Esophagus (tissue), 2 donors: Measurements from ENCODE around the gene TMEM115. TPM values are rescaled to one million over a fixed set of nuclear protein-coding genes. Genes with fewer than 3 reads are reported as not detected.

Experiments used
- H3K27ac ChIP-seq, 2 donors: one replicate each; pipeline ENCODE4 v1.5.1; 2013; ENCODE audit warnings: low read depth in 2 of 2, mild to moderate bottlenecking in 2 of 2, inconsistent platforms in 1 of 2, low read length in 1 of 2, moderate library complexity in 1 of 2
- H3K27me3 ChIP-seq, 2 donors: one replicate each; pipeline ENCODE4 v1.6.1; 2013; ENCODE audit warnings: low read length in 2 of 2, control low read depth in 1 of 2, mild to moderate bottlenecking in 1 of 2; ENCODE audit not compliant: insufficient read depth in 2 of 2, control insufficient read depth in 1 of 2
- H3K36me3 ChIP-seq, 2 donors: one replicate each; pipeline ENCODE4 v1.6.1; 2013; ENCODE audit warnings: low read length in 1 of 2; ENCODE audit not compliant: control insufficient read depth in 2 of 2, insufficient read depth in 2 of 2
- H3K4me1 ChIP-seq, 2 donors: one replicate each; pipeline ENCODE4 v1.6.1; 2013; ENCODE audit warnings: low read length in 1 of 2; ENCODE audit not compliant: control insufficient read depth in 2 of 2, insufficient read depth in 2 of 2
- H3K4me3 ChIP-seq, 2 donors: one replicate each; pipeline ENCODE4 v1.5.1; 2013; ENCODE audit warnings: low read length in 2 of 2, mild to moderate bottlenecking in 2 of 2, low read depth in 1 of 2, moderate library complexity in 1 of 2
- H3K9me3 ChIP-seq, 2 donors: one replicate each; pipeline ENCODE4 v1.6.1; 2013; ENCODE audit warnings: mild to moderate bottlenecking in 2 of 2, low read depth in 1 of 2, low read length in 1 of 2, moderate library complexity in 1 of 2; ENCODE audit not compliant: control insufficient read depth in 2 of 2, insufficient read depth in 1 of 2
- WGBS, 2 donors: extraction: QIAGEN DNeasy Blood & Tissue Kit; methylation state at CpG; one replicate each; pipeline ENCODE4 v1.1.7; 2013; 5-methylcytosine and 5-hydroxymethylcytosine counted together
- polyA plus RNA-seq, 2 donors: library from polyadenylated mRNA; stranded (reverse); fragments of 200-250 nt; gene quantifications; one replicate each; pipeline ENCODE4 v1.2.3, GENCODE V29; 2013
- donor health status: healthy with polysubstance abuse.
- donor health status: Bipolar disorder and iron deficiency.

The TMEM115 gene
- polyA plus RNA-seq, 2 donors = 16.2 to 23.0 TPM

GRCh38 chr3:50338965-50339364 is 20.4 kb downstream of the TMEM115 start:
- H3K4me1 ChIP-seq = peaks cover 12 to 22% of the 10 kb centered on the region in 2 donors
- no peaks in the 10 kb centered on the region for H3K27me3 ChIP-seq
- H3K36me3 ChIP-seq = no peaks in the 10 kb centered on the region
- WGBS, 2 donors = 62 to 68% methylated on average over 5 of the region's 5 CpGs
- H3K9me3 ChIP-seq = no peaks in the 10 kb centered on the region
- H3K4me3 ChIP-seq = peak overlapping the region in 1 of 2 donors; percentile 13
- H3K27ac ChIP-seq = peak overlapping the region; percentile 30 to 98

- WGBS, 2 donors = 0 to 1% methylated on average over 68 to 79 of the region's 79 CpGs
- H3K4me3 ChIP-seq = peak overlapping the region; percentile 55 to 76
- no peaks in the 10 kb centered on the region for H3K27me3 ChIP-seq
- H3K36me3 ChIP-seq = peaks cover 0 to under 1% of the 10 kb centered on the region in 2 donors
- peaks cover 12 to 19% of the 10 kb centered on the region in 2 donors for H3K4me1 ChIP-seq
- peak overlapping the region; percentile 98 to 99 for H3K27ac ChIP-seq
- H3K9me3 ChIP-seq = no peaks in the 10 kb centered on the region
Observed at GRCh38 chr3:50337175-50337861, 22.0 kb downstream of the TMEM115 start.

GRCh38 chr3:50336452-50337174 is 22.7 kb downstream of the TMEM115 start:
- H3K4me1 ChIP-seq = peaks cover 10 to 18% of the 10 kb centered on the region in 2 donors

GRCh38 chr3:50334339-50335075 is 24.8 kb downstream of the TMEM115 start:
- no peaks in the 10 kb centered on the region for H3K27me3 ChIP-seq
- H3K4me3 ChIP-seq = no peak overlapping the region
- peak overlapping the region; percentile 54 to 60 for H3K27ac ChIP-seq
- peaks cover 16 to 21% of the 10 kb centered on the region in 2 donors for H3K36me3 ChIP-seq
- peaks cover 0 to 2% of the 10 kb centered on the region in 2 donors for H3K9me3 ChIP-seq
- WGBS, 2 donors = 44 to 52% methylated on average over 5 of the region's 5 CpGs
- peaks cover 4 to 6% of the 10 kb centered on the region in 2 donors for H3K4me1 ChIP-seq

More at GRCh38 chr3:50336452-50337174, 22.7 kb downstream of the TMEM115 start:
- H3K4me3 ChIP-seq = peak overlapping the region; percentile 55 to 76
- H3K36me3 ChIP-seq = peaks cover 1 to 6% of the 10 kb centered on the region in 2 donors
- no peaks in the 10 kb centered on the region for H3K9me3 ChIP-seq
- 0 to 1% methylated on average over 23 to 31 of the region's 31 CpGs for WGBS, 2 donors
- peak overlapping the region; percentile 98 to 99 for H3K27ac ChIP-seq
- no peaks in the 10 kb centered on the region for H3K27me3 ChIP-seq

- H3K27me3 ChIP-seq = no peaks in the 10 kb centered on the region
- 59 to 65% methylated on average over 12 of the region's 12 CpGs for WGBS, 2 donors
- H3K4me1 ChIP-seq = peaks cover 4 to 6% of the 10 kb centered on the region in 2 donors
- H3K27ac ChIP-seq = peak overlapping the region; percentile 54 to 60
- peaks cover 0 to 2% of the 10 kb centered on the region in 2 donors for H3K9me3 ChIP-seq
- no peak overlapping the region for H3K4me3 ChIP-seq
- peaks cover 16 to 21% of the 10 kb centered on the region in 2 donors for H3K36me3 ChIP-seq
Observed at GRCh38 chr3:50333744-50334328, 25.5 kb downstream of the TMEM115 start.

GRCh38 chr3:50331364-50331907 is 27.9 kb downstream of the TMEM115 start:
- Histone ChIP-seq H3K4me1 (peaks cover 0 to 9% of the 10 kb centered on the region in 2 donors), H3K27ac (no peak overlapping the region), H3K4me3 (no peak overlapping the region), H3K36me3 (peaks cover 16 to 21% of the 10 kb centered on the region in 2 donors), H3K9me3 (peaks cover 0 to 2% of the 10 kb centered on the region in 2 donors), H3K27me3 (no peaks in the 10 kb centered on the region)
- WGBS, 2 donors = 92 to 95% methylated on average over 19 of the region's 19 CpGs

- Histone ChIP-seq H3K9me3 (peaks cover 0 to 2% of the 10 kb centered on the region in 2 donors), H3K4me3 (no peak overlapping the region), H3K4me1 (peaks cover 0 to 9% of the 10 kb centered on the region in 2 donors), H3K27me3 (no peaks in the 10 kb centered on the region), H3K27ac (no peak overlapping the region), H3K36me3 (peaks cover 16 to 31% of the 10 kb centered on the region in 2 donors)
- 94% methylated on average over 10 of the region's 10 CpGs for WGBS, 2 donors
Observed at GRCh38 chr3:50330330-50330729, 29.0 kb downstream of the TMEM115 start.

GRCh38 chr3:50327943-50328691 is 31.2 kb downstream of the TMEM115 start, which contains the start of gene TUSC2:
TSS of gene TUSC2 (minus strand) at chr3:50328223. CDS start at chr3:50328099, 124 bp downstream.
- no peaks in the 10 kb centered on the region for H3K27me3 ChIP-seq
- peaks cover 0 to 9% of the 10 kb centered on the region in 2 donors for H3K4me1 ChIP-seq
- peaks cover 0 to 2% of the 10 kb centered on the region in 2 donors for H3K9me3 ChIP-seq
- H3K27ac ChIP-seq = peak within 1 kb of the TSS; percentile 88 to 92
- peaks cover 16 to 31% of the 10 kb centered on the region in 2 donors for H3K36me3 ChIP-seq
- peak within 1 kb of the TSS; percentile 91 to 97 for H3K4me3 ChIP-seq
- 2% methylated on average over 55 of the region's 55 CpGs for WGBS, 2 donors
